ENCODE results near the gene PIK3R4. TPM values are rescaled to one million over a fixed set of nuclear protein-coding genes. Genes with fewer than 3 reads are reported as not detected.

PIK3R4 gene
- total RNA-seq (2022) (42.6 and 47.3 TPM in 2 replicates), Bru-seq, nascent RNA (percentile 91 among the genes with signal in this experiment), BruChase-seq, experiment 1, labeled RNA remaining after a 6-hour chase (percentile 81 among the genes with signal in this experiment), BruChase-seq, experiment 2, labeled RNA remaining after a 2-hour chase (percentile 87 among the genes with signal in this experiment)
- long read RNA-seq, full-length matches to known transcripts, result 11 of 20 reads
- long read RNA-seq, partial matches to known transcripts, result 6 of 20 reads
- long read RNA-seq, other reads (novel, unspliced or antisense), result 3 of 20 reads

GRCh38 chr3:130746246-130747039 lies at the start of gene PIK3R4:
Gene PIK3R4, minus strand, starts transcription at chr3:130746829. Its CDS starts 1,611 bp downstream, at chr3:130745218.
- Mint-ChIP-seq H3K36me3 (ENCODE audit: insufficient read depth, unreplicated experiment) (peaks cover 40% of the 10 kb centered on the region), H3K9me3 (ENCODE audit: low read depth, unreplicated experiment) (no peaks in the 10 kb centered on the region), H3K4me1 (ENCODE audit: low read depth, unreplicated experiment) (peaks cover 24% of the 10 kb centered on the region), H3K27ac (ENCODE audit: unreplicated experiment) (peak within 1 kb of the TSS; percentile 94), H3K4me3 (ENCODE audit: low read depth, unreplicated experiment) (peak within 1 kb of the TSS; percentile 83), H3K27me3 (ENCODE audit: unreplicated experiment) (no peaks in the 10 kb centered on the region)
- TSS peak; percentile 59 for BruUV-seq (replicated peaks)
- CTCF ChIA-PET, result interaction anchor here (0.7 to 1.3 kb wide), 3 partner anchors 8 to 108 kb away, joined by 3 read pairs; no protein-coding TSS in a partner anchor
- no peak for TF ChIP-seq CTCF (IDR thresholded peaks at IDR 0.05; ENCODE audit: unreplicated experiment)
- DNase-seq, result peak; percentile 99
- intact Hi-C loops (cut with micrococcal nuclease; ENCODE audit: unreplicated experiment), result no loop called here

GRCh38 chr3:130795396-130795795 lies 48.8 kb upstream of the PIK3R4 start:
- Mint-ChIP-seq H3K4me3 (ENCODE audit: low read depth, unreplicated experiment) (no peak overlapping the region), H3K27ac (ENCODE audit: unreplicated experiment) (no peak overlapping the region), H3K27me3 (ENCODE audit: unreplicated experiment) (no peaks in the 10 kb centered on the region), H3K4me1 (ENCODE audit: low read depth, unreplicated experiment) (peaks cover 11% of the 10 kb centered on the region), H3K9me3 (ENCODE audit: low read depth, unreplicated experiment) (no peaks in the 10 kb centered on the region), H3K36me3 (ENCODE audit: insufficient read depth, unreplicated experiment) (no peaks in the 10 kb centered on the region)
- intact Hi-C loops (cut with micrococcal nuclease; ENCODE audit: unreplicated experiment), result no loop called here
- TF ChIP-seq CTCF (IDR thresholded peaks at IDR 0.05; ENCODE audit: unreplicated experiment), result no peak
- no peak for DNase-seq
- BruUV-seq (replicated peaks), result no TSS peak
- CTCF ChIA-PET, result no interaction called here

- no peaks in the 10 kb centered on the region for H3K9me3 Mint-ChIP-seq (ENCODE audit: low read depth, unreplicated experiment)
- intact Hi-C loops (cut with micrococcal nuclease; ENCODE audit: unreplicated experiment), result no loop called here
- no peaks in the 10 kb centered on the region for H3K27me3 Mint-ChIP-seq (ENCODE audit: unreplicated experiment)
- H3K27ac Mint-ChIP-seq (ENCODE audit: unreplicated experiment), result no peak overlapping the region
- no peak overlapping the region for H3K4me3 Mint-ChIP-seq (ENCODE audit: low read depth, unreplicated experiment)
- TF ChIP-seq CTCF (IDR thresholded peaks at IDR 0.05; ENCODE audit: unreplicated experiment), result no peak
- CTCF ChIA-PET, result interaction anchor here (1.1 to 1.3 kb wide), 2 partner anchors 8 to 101 kb away, joined by 3 to 4 read pairs; partner anchors contain the start of gene ATP2C1
- BruUV-seq (replicated peaks), result no TSS peak
- DNase-seq, result no peak
- peaks cover 22% of the 10 kb centered on the region for H3K4me1 Mint-ChIP-seq (ENCODE audit: low read depth, unreplicated experiment)
- H3K36me3 Mint-ChIP-seq (ENCODE audit: insufficient read depth, unreplicated experiment), result no peaks in the 10 kb centered on the region
Measured at GRCh38 chr3:130792246-130792645, 45.6 kb upstream of the PIK3R4 start.

GRCh38 chr3:130789782-130790322 lies 43.2 kb upstream of the PIK3R4 start:
- Mint-ChIP-seq H3K4me3 (ENCODE audit: low read depth, unreplicated experiment) (no peak overlapping the region), H3K27me3 (ENCODE audit: unreplicated experiment) (no peaks in the 10 kb centered on the region), H3K4me1 (ENCODE audit: low read depth, unreplicated experiment) (peaks cover 32% of the 10 kb centered on the region), H3K36me3 (ENCODE audit: insufficient read depth, unreplicated experiment) (no peaks in the 10 kb centered on the region), H3K9me3 (ENCODE audit: low read depth, unreplicated experiment) (no peaks in the 10 kb centered on the region), H3K27ac (ENCODE audit: unreplicated experiment) (no peak overlapping the region)
- intact Hi-C loops (cut with micrococcal nuclease; ENCODE audit: unreplicated experiment), result no loop called here
- no peak for DNase-seq
- CTCF ChIA-PET, result no interaction called here
- TF ChIP-seq CTCF (IDR thresholded peaks at IDR 0.05; ENCODE audit: unreplicated experiment), result no peak
- no TSS peak for BruUV-seq (replicated peaks)
